B cell (primary cell): ENCODE results near the gene OXER1.

ENCODE experiments used
- EZH2 ChIP-seq: IDR thresholded peaks from 2 replicates; pipeline ENCODE4 v1.6.1; 2012; ENCODE audit warnings: borderline replicate concordance, low read depth, mild to moderate bottlenecking, moderate library complexity, low read length; ENCODE audit not compliant: insufficient read depth, poor library complexity, severe bottlenecking
- TF ChIP-seq, protein P1 (sequence below): fragments of 200-600 bp; IDR thresholded peaks from one replicate; pipeline ENCODE4 v1.8.0; 2022; ENCODE audit warnings: antibody characterized with exemption, mild to moderate bottlenecking

DNA sequence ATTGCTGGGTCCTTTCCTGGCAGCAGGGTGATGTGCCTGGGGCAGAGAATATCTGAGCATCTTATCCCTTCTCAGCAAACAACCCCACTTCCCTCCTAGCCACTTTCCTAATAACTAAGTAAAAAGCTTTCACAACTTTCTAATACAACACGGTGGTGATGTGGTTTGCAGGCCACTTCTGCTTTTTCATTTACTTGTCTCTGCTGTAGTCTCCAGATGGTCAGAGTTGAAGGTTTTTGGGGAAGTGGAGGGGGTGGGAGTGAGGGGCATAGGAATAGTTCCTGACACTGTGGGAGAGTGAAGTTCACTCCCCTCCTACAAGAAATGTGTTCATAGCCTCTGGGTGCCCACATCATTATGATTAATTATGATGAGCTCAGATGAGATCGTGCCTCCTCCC lies 11.6 kb downstream of the OXER1 start:
- TF ChIP-seq, protein P1, sequence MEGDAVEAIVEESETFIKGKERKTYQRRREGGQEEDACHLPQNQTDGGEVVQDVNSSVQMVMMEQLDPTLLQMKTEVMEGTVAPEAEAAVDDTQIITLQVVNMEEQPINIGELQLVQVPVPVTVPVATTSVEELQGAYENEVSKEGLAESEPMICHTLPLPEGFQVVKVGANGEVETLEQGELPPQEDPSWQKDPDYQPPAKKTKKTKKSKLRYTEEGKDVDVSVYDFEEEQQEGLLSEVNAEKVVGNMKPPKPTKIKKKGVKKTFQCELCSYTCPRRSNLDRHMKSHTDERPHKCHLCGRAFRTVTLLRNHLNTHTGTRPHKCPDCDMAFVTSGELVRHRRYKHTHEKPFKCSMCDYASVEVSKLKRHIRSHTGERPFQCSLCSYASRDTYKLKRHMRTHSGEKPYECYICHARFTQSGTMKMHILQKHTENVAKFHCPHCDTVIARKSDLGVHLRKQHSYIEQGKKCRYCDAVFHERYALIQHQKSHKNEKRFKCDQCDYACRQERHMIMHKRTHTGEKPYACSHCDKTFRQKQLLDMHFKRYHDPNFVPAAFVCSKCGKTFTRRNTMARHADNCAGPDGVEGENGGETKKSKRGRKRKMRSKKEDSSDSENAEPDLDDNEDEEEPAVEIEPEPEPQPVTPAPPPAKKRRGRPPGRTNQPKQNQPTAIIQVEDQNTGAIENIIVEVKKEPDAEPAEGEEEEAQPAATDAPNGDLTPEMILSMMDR = no peak
- no peak for TF ChIP-seq EZH2
